T-helper 9 cell (primary cell): ENCODE data around the gene GCSAML.
"Not testable (repeated sequence)": the region's sequence is repeated elsewhere in the genome, so short reads cannot be mapped to it uniquely, and the experiment has no call there.

Experiments
- DNase-seq: peaks from one replicate; pipeline ENCODE4 v3.0.0-alpha.2; 2020
- total RNA-seq, 2 donors: gene quantifications; one replicate each; lab custom pipeline; 2026; lab: John Stamatoyannopoulos, UW

Gene GCSAML
- 0 reads per million in 2 donors for total RNA-seq

GRCh38 chr1:247548769-247549182 is at the start of gene GCSAML:
Gene GCSAML (plus strand): TSS chr1:247549134. CDS start chr1:247549192, 58 bp downstream.
- DNase-seq = no peak

GRCh38 chr1:247500865-247501264 is 48.1 kb upstream of the GCSAML start:
- no peak for DNase-seq

- DNase-seq = no peak
Observed at GRCh38 chr1:247506831-247507230, 42.1 kb upstream of the GCSAML start.

GRCh38 chr1:247517795-247518612 is 30.9 kb upstream of the GCSAML start:
- DNase-seq = no peak

- DNase-seq = no peak
Observed at GRCh38 chr1:247518613-247518891, 30.4 kb upstream of the GCSAML start.

GRCh38 chr1:247521886-247522285 is 27.0 kb upstream of the GCSAML start:
- DNase-seq = not testable (repeated sequence)

- DNase-seq = no peak
Observed at GRCh38 chr1:247528812-247529474, 20.0 kb upstream of the GCSAML start.

- no peak for DNase-seq
Observed at GRCh38 chr1:247529771-247530355, 19.1 kb upstream of the GCSAML start.

- no peak for DNase-seq
Observed at GRCh38 chr1:247530785-247531184, 18.1 kb upstream of the GCSAML start.

- no peak for DNase-seq
Observed at GRCh38 chr1:247531937-247532336, 17.0 kb upstream of the GCSAML start.

- no peak for DNase-seq
Observed at GRCh38 chr1:247535402-247535801, 13.5 kb upstream of the GCSAML start.

GRCh38 chr1:247536340-247536739 is 12.6 kb upstream of the GCSAML start, which contains the start of gene OR2C3:
Gene OR2C3 (minus strand): TSS chr1:247536440. CDS start chr1:247532511, 3,929 bp downstream.
- DNase-seq = no peak

GRCh38 chr1:247538561-247538960 is 10.4 kb upstream of the GCSAML start:
- DNase-seq = no peak

GRCh38 chr1:247539215-247539614 is 9.7 kb upstream of the GCSAML start:
- no peak for DNase-seq

- no peak for DNase-seq
Observed at GRCh38 chr1:247540581-247540980, 8.4 kb upstream of the GCSAML start.

- no peak for DNase-seq
Observed at GRCh38 chr1:247542811-247543210, 6.1 kb upstream of the GCSAML start.

- no peak for DNase-seq
Observed at GRCh38 chr1:247548092-247548491, 842 bp upstream of the GCSAML start.

GRCh38 chr1:247551721-247552120 is 2.8 kb downstream of the GCSAML start:
- DNase-seq = no peak

- no peak for DNase-seq
Observed at GRCh38 chr1:247552231-247552630, 3.3 kb downstream of the GCSAML start.

- DNase-seq = no peak
Observed at GRCh38 chr1:247557926-247558674, 9.2 kb downstream of the GCSAML start.

- DNase-seq = no peak
Observed at GRCh38 chr1:247561711-247562110, 12.8 kb downstream of the GCSAML start.

GRCh38 chr1:247562198-247562597 is 13.3 kb downstream of the GCSAML start:
- DNase-seq = no peak

GRCh38 chr1:247574236-247574635 is 25.3 kb downstream of the GCSAML start:
- no peak for DNase-seq
